ENCODE data around the gene HSD3B7.

The HSD3B7 gene

DNA sequence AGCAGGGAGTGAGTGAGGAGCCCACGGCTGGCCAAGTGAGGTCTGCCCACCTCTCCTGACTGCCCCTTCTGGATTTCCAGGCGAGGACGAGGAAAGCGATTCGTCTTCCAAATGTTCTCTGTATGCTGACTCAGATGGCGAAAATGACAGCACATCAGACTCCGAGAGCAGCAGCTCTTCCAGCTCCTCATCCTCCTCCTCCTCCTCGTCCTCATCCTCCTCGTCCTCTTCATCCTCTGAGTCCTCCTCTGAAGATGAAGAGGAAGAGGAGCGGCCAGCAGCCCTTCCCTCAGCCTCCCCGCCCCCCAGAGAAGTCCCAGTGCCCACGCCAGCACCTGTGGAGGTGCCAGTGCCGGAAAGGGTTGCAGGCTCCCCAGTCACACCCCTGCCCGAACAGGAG is 13.7 kb upstream of the HSD3B7 start:
- H3K27me3 ChIP-seq (ENCODE audit: insufficient read depth, poor library complexity, severe bottlenecking) = no peaks in the 10 kb centered on the region
- TF ChIP-seq, protein P1, sequence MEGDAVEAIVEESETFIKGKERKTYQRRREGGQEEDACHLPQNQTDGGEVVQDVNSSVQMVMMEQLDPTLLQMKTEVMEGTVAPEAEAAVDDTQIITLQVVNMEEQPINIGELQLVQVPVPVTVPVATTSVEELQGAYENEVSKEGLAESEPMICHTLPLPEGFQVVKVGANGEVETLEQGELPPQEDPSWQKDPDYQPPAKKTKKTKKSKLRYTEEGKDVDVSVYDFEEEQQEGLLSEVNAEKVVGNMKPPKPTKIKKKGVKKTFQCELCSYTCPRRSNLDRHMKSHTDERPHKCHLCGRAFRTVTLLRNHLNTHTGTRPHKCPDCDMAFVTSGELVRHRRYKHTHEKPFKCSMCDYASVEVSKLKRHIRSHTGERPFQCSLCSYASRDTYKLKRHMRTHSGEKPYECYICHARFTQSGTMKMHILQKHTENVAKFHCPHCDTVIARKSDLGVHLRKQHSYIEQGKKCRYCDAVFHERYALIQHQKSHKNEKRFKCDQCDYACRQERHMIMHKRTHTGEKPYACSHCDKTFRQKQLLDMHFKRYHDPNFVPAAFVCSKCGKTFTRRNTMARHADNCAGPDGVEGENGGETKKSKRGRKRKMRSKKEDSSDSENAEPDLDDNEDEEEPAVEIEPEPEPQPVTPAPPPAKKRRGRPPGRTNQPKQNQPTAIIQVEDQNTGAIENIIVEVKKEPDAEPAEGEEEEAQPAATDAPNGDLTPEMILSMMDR (IDR thresholded peaks at IDR 0.05; ENCODE audit: insufficient read depth, low read length) = no peak
- no peak for TF ChIP-seq POLR2AphosphoS5 (IDR thresholded peaks at IDR 0.05; ENCODE audit: low read depth)
- no peak overlapping the region for H3K4me3 ChIP-seq (replicated peaks; ENCODE audit: insufficient read depth, low read length)
- no peak for DNase-seq (ENCODE audit: low read depth in 1 of 2, low spot score in 1 of 2)
- H3K27ac ChIP-seq (replicated peaks) = no peak overlapping the region

DNA sequence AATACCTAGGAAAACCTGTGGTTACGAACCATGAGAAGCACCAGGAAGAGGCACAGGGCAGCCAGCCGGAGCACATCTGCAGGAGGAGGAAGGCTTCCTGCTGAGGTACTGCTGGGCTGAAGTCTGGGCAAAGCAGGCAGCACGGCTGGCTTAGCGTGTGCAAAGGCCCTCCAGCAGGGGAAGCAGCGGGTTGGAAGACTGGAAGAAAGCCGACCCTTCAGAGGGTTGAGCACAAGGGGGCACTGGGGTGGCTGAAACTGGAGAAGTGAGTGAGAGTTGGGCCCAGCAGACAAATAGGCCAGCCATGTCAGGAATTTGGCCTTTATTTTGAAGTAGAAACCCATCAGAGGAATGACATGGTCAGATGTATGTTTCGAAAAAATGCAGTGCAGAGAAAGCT is 12.1 kb upstream of the HSD3B7 start:
- no peaks in the 10 kb centered on the region for H3K27me3 ChIP-seq (ENCODE audit: insufficient read depth, poor library complexity, severe bottlenecking)
- DNase-seq (ENCODE audit: low read depth in 1 of 2, low spot score in 1 of 2) = no peak
- no peak for TF ChIP-seq SPI1 (IDR thresholded peaks at IDR 0.05; ENCODE audit: borderline replicate concordance, low read depth)
- TF ChIP-seq POLR2AphosphoS5 (IDR thresholded peaks at IDR 0.05; ENCODE audit: low read depth) = no peak
- no peak for TF ChIP-seq GABPA (IDR thresholded peaks at IDR 0.05; ENCODE audit: low read depth)
- TF ChIP-seq, protein P2, sequence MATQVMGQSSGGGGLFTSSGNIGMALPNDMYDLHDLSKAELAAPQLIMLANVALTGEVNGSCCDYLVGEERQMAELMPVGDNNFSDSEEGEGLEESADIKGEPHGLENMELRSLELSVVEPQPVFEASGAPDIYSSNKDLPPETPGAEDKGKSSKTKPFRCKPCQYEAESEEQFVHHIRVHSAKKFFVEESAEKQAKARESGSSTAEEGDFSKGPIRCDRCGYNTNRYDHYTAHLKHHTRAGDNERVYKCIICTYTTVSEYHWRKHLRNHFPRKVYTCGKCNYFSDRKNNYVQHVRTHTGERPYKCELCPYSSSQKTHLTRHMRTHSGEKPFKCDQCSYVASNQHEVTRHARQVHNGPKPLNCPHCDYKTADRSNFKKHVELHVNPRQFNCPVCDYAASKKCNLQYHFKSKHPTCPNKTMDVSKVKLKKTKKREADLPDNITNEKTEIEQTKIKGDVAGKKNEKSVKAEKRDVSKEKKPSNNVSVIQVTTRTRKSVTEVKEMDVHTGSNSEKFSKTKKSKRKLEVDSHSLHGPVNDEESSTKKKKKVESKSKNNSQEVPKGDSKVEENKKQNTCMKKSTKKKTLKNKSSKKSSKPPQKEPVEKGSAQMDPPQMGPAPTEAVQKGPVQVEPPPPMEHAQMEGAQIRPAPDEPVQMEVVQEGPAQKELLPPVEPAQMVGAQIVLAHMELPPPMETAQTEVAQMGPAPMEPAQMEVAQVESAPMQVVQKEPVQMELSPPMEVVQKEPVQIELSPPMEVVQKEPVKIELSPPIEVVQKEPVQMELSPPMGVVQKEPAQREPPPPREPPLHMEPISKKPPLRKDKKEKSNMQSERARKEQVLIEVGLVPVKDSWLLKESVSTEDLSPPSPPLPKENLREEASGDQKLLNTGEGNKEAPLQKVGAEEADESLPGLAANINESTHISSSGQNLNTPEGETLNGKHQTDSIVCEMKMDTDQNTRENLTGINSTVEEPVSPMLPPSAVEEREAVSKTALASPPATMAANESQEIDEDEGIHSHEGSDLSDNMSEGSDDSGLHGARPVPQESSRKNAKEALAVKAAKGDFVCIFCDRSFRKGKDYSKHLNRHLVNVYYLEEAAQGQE (IDR thresholded peaks at IDR 0.05; ENCODE audit: insufficient replicate concordance, low read depth) = no peak
- TF ChIP-seq, protein P1 (IDR thresholded peaks at IDR 0.05; ENCODE audit: insufficient read depth, low read length) = no peak
- H3K4me3 ChIP-seq (replicated peaks; ENCODE audit: insufficient read depth, low read length) = no peak overlapping the region
- no peak overlapping the region for H3K27ac ChIP-seq (replicated peaks)

DNA sequence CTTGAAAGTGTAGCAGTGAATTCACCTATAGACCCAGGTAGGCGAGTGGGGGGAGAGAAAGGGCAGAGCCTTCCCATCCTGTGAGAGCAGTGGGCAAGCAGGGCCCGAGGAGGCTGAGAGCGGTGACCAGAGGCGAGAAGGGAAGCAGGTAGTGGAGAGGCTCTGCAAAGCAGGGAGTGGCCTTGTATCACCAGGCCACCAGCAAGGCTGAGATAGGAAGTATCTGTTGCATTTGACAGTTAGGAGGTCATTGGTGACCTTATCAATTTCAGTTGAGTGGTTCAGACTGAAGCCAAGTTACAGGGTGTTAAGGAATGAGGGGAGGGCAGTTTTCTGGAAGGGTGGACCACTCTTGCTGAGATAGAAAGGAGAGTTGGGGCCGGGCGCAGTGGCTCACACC is 10.7 kb upstream of the HSD3B7 start:
- TF ChIP-seq GABPA (IDR thresholded peaks at IDR 0.05; ENCODE audit: low read depth) (no peak), POLR2AphosphoS5 (IDR thresholded peaks at IDR 0.05; ENCODE audit: low read depth) (0 out of 2 replicates have a peak, but pooled peaks have one; percentile 17)
- Histone ChIP-seq H3K27ac (replicated peaks) (no peak overlapping the region), H3K27me3 (ENCODE audit: insufficient read depth, poor library complexity, severe bottlenecking) (no peaks in the 10 kb centered on the region), H3K4me3 (replicated peaks; ENCODE audit: insufficient read depth, low read length) (no peak overlapping the region)
- no peak for DNase-seq (ENCODE audit: low read depth in 1 of 2, low spot score in 1 of 2)

DNA sequence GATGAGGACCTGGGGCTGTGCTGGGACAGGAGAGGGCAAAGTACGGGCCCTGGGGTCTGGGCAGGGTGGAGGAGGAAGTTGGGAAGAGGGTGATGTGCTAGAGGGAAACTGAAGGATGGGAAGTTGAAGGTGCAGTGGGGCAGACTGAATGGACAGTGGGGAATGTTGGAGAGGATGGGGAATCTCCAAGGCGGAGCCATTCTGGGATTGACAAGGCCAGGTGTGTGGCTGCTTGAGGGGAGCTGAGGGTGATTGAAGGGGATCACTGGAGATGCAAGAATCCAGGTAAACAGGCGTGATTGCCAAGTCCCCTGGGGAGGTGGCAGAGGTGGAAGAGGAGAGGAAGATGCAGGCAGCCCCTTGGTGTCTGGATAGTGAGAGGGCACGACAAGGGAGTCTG is 8.5 kb upstream of the HSD3B7 start:
- no peak for TF ChIP-seq GABPA (IDR thresholded peaks at IDR 0.05; ENCODE audit: low read depth)
- no peak for TF ChIP-seq SPI1 (IDR thresholded peaks at IDR 0.05; ENCODE audit: borderline replicate concordance, low read depth)
- TF ChIP-seq, protein P2 (IDR thresholded peaks at IDR 0.05; ENCODE audit: insufficient replicate concordance, low read depth) = no peak
- TF ChIP-seq, protein P1 (IDR thresholded peaks at IDR 0.05; ENCODE audit: insufficient read depth, low read length) = no peak
- TF ChIP-seq POLR2AphosphoS5 (IDR thresholded peaks at IDR 0.05; ENCODE audit: low read depth) = no peak
- Histone ChIP-seq H3K4me3 (replicated peaks; ENCODE audit: insufficient read depth, low read length) (no peak overlapping the region), H3K27me3 (ENCODE audit: insufficient read depth, poor library complexity, severe bottlenecking) (no peaks in the 10 kb centered on the region), H3K27ac (replicated peaks) (no peak overlapping the region)
- no peak for DNase-seq (ENCODE audit: low read depth in 1 of 2, low spot score in 1 of 2)

Data from HL-60 (cell line).